NCI-H82 treated with DMSO at 0.1 percent for 48 hours (cell line): ENCODE data around the gene TSPAN19.

Source experiments
- DNase-seq: peaks from one replicate; lab custom pipeline; 2025; ENCODE audit not compliant: unreplicated experiment; lab: John Stamatoyannopoulos, UW

TSPAN19 gene

DNA sequence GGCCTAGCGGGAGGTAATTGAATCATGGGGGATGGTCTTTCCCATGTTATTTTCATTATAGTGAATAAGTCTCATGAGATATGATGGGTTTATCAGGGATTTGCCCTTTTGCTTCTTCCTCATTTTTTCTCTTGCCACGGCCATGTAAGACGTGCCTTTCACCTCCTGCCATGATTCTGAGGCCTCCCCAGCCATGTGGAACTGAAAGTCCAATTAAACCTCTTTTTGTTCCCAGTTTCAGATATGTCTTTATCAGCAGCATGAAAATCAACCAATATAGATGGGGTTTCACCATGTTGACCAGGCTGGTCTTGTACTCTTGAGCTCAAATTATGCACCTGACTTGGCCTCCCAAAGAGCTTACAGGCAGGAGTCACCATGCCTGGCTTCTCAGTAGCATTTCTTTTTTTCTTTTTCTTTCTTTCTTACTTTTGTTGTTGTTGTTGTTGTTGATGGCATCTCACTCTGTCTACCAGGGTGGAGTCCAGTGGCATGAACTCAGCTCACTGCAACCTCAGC, 33.2 kb downstream of the TSPAN19 start:
- DNase-seq = no peak

- DNase-seq = no peak
Measured at GRCh38 chr12:85000729-85001128, 35.3 kb downstream of the TSPAN19 start.

- DNase-seq = no peak
Measured at GRCh38 chr12:84998341-84998740, 37.7 kb downstream of the TSPAN19 start.

GRCh38 chr12:84996759-84997158, 39.3 kb downstream of the TSPAN19 start:
- DNase-seq = no peak

DNA sequence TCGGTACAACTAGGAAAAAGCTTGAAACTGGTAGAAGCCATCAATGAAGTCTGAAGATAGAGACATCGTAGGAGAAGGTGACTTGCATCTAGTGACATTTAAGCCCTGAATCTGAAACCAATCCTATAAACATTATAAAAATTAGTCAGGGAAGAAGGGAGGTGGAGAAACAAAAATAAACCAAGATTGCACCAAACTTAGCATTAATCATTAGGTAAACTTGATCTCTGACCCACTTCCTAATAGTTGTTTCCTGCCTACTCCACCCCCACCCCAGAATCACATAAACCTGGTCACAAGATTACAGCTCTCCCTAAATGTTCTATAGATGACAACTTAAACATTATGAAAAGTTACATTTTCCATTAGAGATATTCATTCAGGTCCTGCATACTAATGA, 40.4 kb downstream of the TSPAN19 start:
- no peak for DNase-seq

- no peak for DNase-seq
Measured at GRCh38 chr12:84994426-84994825, 41.7 kb downstream of the TSPAN19 start.

- DNase-seq = peak; percentile 20
Measured at GRCh38 chr12:84986586-84986985, 49.5 kb downstream of the TSPAN19 start.

DNA sequence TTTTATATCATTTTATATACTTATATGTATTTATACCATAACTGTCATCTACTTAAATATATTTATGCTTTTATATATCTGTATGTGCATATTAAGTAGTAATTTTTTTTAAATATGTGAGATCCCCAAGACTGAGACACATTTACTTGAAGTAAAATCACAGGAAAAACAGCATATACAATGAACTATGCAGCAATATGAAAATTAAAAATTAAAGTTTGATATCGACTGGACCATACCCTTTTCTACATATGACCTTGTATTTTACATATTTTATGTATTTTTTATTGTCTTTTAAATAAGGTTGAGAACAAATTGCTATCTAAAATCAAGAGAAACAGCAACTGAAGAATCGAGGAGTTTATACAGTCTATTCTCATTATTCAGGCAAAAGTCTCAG, 50.0 kb downstream of the TSPAN19 start:
- no peak for DNase-seq

- DNase-seq = no peak
Measured at GRCh38 chr12:84983289-84983688, 52.8 kb downstream of the TSPAN19 start.

GRCh38 chr12:84982888-84983287, 53.2 kb downstream of the TSPAN19 start:
- peak; percentile 62 for DNase-seq

- peak; percentile 98 for DNase-seq
Measured at GRCh38 chr12:84978921-84979320, 57.2 kb downstream of the TSPAN19 start.

DNA sequence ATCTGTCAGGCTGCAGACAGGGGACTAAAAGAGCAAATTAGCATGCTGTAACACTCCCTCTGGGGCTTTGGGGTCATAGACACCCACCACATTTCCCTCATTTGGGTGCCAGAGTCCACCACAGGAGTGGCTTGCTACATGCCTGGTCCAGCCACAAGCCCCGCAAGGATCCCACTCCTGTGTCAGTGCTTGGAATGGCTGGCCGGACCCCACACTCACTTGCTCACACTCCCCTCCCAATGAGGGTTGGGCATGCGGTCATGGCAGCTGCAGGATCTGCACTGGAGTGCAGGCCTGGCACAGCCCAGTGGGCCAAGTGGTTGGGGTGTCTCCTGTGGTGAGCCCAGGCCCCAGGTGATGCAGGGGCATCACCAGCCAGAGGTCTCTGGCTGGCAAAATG, 59.9 kb downstream of the TSPAN19 start:
- DNase-seq = no peak

GRCh38 chr12:84974155-84974815, 61.8 kb downstream of the TSPAN19 start:
- DNase-seq = no peak

DNA sequence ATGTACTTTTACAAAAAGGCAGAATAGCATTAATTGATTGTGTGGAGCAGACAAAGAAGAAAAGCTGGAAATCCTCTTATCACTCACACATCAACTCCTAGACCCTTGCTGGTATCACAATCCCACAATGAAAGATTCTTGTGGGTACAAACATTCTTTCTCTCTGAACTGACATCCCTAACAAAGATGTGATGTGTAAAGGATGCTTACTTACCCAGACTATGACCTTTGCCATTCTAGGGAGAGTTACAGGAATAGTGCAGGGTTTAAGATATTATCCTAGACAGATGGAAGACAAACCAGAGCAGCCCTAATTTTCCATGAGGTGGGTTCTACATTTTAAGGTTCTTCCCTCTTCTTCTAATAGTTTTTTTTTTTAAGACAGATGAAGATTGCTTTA, 63.1 kb downstream of the TSPAN19 start:
- no peak for DNase-seq

DNA sequence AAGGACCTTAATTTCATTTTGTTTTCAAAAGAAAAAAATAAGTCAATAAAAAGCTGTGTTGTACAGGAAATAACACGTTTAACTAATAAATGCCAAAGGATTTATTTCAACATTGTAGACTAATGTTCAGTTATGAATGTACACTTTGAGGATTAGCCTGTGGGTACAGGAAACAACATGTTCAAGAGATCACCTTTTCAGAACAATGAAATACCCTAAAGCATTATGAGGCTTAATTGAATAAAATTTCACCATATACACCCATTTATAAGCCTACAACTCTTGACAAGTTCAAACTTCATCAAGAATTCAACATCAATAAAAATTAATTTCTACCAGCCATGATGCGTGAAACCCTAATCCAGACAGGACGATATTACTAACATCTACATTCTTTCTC, 66.9 kb downstream of the TSPAN19 start:
- DNase-seq = no peak
